ENCODE results near the gene EIF3B. TPM values are rescaled to one million over a fixed set of nuclear protein-coding genes. Genes with fewer than 3 reads are reported as not detected.
A peak's percentile ranks its signal among the peaks of the same experiment; 100 is the strongest.

Gene EIF3B
- total RNA-seq, 4 donors from 2014 or later = 75.3 to 156 (median 97.4) TPM

GRCh38 chr7:2403718-2404648 is 49.4 kb downstream of the EIF3B start:
- Histone ChIP-seq H3K27me3 (no peaks in the 10 kb centered on the region), H3K36me3 (no peaks in the 10 kb centered on the region), H3K27ac (peak overlapping the region; percentile 61 to 86 (median 79)), H3K4me1 (peaks cover 0 to 40% (median 12%) of the 10 kb centered on the region in 4 donors), H3K9me3 (no peaks in the 10 kb centered on the region), H3K4me3 (peak overlapping the region; percentile 75 to 92 (median 86))
- TF ChIP-seq, protein P1, sequence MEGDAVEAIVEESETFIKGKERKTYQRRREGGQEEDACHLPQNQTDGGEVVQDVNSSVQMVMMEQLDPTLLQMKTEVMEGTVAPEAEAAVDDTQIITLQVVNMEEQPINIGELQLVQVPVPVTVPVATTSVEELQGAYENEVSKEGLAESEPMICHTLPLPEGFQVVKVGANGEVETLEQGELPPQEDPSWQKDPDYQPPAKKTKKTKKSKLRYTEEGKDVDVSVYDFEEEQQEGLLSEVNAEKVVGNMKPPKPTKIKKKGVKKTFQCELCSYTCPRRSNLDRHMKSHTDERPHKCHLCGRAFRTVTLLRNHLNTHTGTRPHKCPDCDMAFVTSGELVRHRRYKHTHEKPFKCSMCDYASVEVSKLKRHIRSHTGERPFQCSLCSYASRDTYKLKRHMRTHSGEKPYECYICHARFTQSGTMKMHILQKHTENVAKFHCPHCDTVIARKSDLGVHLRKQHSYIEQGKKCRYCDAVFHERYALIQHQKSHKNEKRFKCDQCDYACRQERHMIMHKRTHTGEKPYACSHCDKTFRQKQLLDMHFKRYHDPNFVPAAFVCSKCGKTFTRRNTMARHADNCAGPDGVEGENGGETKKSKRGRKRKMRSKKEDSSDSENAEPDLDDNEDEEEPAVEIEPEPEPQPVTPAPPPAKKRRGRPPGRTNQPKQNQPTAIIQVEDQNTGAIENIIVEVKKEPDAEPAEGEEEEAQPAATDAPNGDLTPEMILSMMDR (IDR thresholded peaks at IDR 0.05) = no peak
- no peak for TF ChIP-seq POLR2A (IDR thresholded peaks at IDR 0.05)
- peak; percentile 35 to 65 (median 63) for DNase-seq

- peak overlapping the region; percentile 75 to 92 (median 86) for H3K4me3 ChIP-seq
- no peaks in the 10 kb centered on the region for H3K27me3 ChIP-seq
- peak overlapping the region in 3 of 4 donors; percentile 58 to 86 (median 85) for H3K27ac ChIP-seq
- H3K36me3 ChIP-seq = no peaks in the 10 kb centered on the region
- H3K9me3 ChIP-seq = no peaks in the 10 kb centered on the region
- TF ChIP-seq POLR2A (IDR thresholded peaks at IDR 0.05) = no peak
- TF ChIP-seq, protein P1 (IDR thresholded peaks at IDR 0.05) = no peak
- no peak for DNase-seq
- peaks cover 0 to 34% (median 12%) of the 10 kb centered on the region in 4 donors for H3K4me1 ChIP-seq
These were observed 50.1 kb downstream of the EIF3B start for GRCh38 chr7:2404714-2405119.

DNA sequence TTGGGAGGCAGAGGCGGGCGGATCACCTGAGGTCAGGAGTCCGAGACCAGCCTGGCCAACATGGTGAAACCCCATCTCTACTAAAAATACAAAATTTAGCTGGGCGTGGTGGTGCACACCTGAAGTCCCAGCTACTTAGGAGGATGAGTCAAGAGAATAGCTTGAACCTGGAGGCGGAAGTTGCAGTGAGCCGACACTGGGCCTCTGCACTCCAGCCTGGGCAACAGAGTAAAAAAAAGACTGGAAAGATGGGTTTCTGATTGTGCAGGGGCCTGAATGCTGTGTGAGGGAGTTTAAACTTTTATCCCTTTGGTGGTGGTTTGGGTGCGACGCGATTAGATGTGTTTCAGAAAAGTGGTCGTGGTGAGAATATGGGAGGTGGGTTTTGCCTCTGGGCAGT is 50.6 kb downstream of the EIF3B start:
- Histone ChIP-seq H3K4me3 (peak overlapping the region; percentile 16 to 92 (median 47)), H3K4me1 (peaks cover 0 to 29% (median 12%) of the 10 kb centered on the region in 4 donors), H3K9me3 (no peaks in the 10 kb centered on the region), H3K27me3 (no peaks in the 10 kb centered on the region), H3K27ac (peak overlapping the region; percentile 58 to 86 (median 74)), H3K36me3 (no peaks in the 10 kb centered on the region)
- no peak for TF ChIP-seq POLR2A (IDR thresholded peaks at IDR 0.05)
- no peak for DNase-seq

DNA sequence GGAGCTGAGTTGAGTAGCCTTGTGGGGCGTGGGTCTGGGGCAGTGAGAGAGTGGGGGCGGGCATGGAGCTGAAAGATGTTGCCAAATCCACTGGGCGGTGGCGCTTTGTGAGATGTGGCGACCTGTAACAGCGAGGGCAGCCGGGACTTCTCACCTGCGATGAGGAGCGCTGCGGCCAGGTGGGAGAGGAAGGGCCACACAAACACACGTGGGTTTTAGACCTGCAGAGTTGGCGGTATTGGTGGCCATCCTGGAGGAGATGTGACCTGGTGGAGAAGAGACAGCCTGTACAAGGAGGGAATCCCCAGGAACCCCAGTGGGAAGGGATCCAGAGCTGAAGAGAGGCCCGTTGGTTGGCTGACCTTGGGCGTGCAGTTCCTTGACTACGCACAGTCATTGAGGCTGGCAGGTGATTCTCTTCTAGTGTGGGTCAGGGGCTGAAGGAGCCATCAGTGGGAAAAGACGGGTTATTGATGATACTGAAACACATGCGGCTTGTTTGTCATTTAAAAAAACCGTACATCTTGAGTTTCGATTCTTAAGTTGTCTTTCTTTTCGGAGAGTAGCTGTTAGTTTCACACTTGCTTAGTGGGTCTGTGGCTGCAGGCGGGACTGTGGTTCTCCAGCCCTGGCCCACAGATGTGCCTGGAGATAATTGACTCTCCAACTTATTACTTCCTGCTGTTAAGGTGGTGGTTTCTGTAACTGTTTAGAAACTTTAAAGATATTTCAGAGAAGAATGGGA is 51.1 kb downstream of the EIF3B start:
- no peak for TF ChIP-seq POLR2A (IDR thresholded peaks at IDR 0.05)
- TF ChIP-seq, protein P1 (IDR thresholded peaks at IDR 0.05) = no peak
- peak in 2 of 3 donors; percentile 67 to 83 for DNase-seq

GRCh38 chr7:2409745-2410414 is 55.3 kb downstream of the EIF3B start:
- Histone ChIP-seq H3K27me3 (no peaks in the 10 kb centered on the region), H3K4me1 (peaks cover 0 to 29% (median 14%) of the 10 kb centered on the region in 4 donors), H3K27ac (peak overlapping the region in 2 of 4 donors; percentile 51 to 60), H3K9me3 (no peaks in the 10 kb centered on the region), H3K36me3 (no peaks in the 10 kb centered on the region), H3K4me3 (no peak overlapping the region)
- no peak for DNase-seq
- TF ChIP-seq POLR2A (IDR thresholded peaks at IDR 0.05) = no peak
- TF ChIP-seq, protein P1 (IDR thresholded peaks at IDR 0.05) = no peak

More for the DNA sequence above, 51.1 kb downstream of the EIF3B start:
- H3K4me1 ChIP-seq = peaks cover 0 to 27% (median 12%) of the 10 kb centered on the region in 4 donors
- H3K27me3 ChIP-seq = no peaks in the 10 kb centered on the region
- H3K4me3 ChIP-seq = peak overlapping the region; percentile 16 to 75 (median 22)
- H3K36me3 ChIP-seq = no peaks in the 10 kb centered on the region
- H3K9me3 ChIP-seq = no peaks in the 10 kb centered on the region
- H3K27ac ChIP-seq = peak overlapping the region; percentile 58 to 86 (median 74)

Measured in Peyer's patch (tissue), 4 donors.